RWPE2 (cell line): Measurements from ENCODE around the gene FGB.

Experiments used
- ATAC-seq: fragments of 200-7000 bp; cut with Tn5 transposase; 3 replicates; pipeline ENCODE4 v1.9.1; 2021; ENCODE audit warnings: low read depth
- DNase-seq: peaks from one replicate; pipeline ENCODE4 v3.0.0-alpha.2; 2020; ENCODE audit warnings: low spot score
- H3K27ac ChIP-seq: fragments of 450-650 bp; 2 replicates; pipeline ENCODE4 v1.5.1; 2017; ENCODE audit warnings: mild to moderate bottlenecking; ENCODE audit not compliant: poor library complexity, severe bottlenecking
- H3K27me3 ChIP-seq: fragments of 250-450 bp; sonication (Bioruptor Pico); 2 replicates; pipeline ENCODE4 v1.5.1; 2021; ENCODE audit warnings: mild to moderate bottlenecking, moderate library complexity; ENCODE audit not compliant: insufficient read depth, poor library complexity, severe bottlenecking
- H3K36me3 ChIP-seq: fragments of 250-450 bp; sonication (Bioruptor Pico); 2 replicates; pipeline ENCODE4 v1.5.1; 2020; ENCODE audit warnings: low read depth, mild to moderate bottlenecking, moderate library complexity
- H3K4me1 ChIP-seq: fragments of 250-450 bp; sonication (Bioruptor Pico); 2 replicates; pipeline ENCODE4 v1.5.1; 2021; ENCODE audit warnings: mild to moderate bottlenecking, moderate library complexity; ENCODE audit not compliant: insufficient read depth, poor library complexity, severe bottlenecking
- H3K4me3 ChIP-seq: fragments of 250-450 bp; sonication (Bioruptor Pico); 2 replicates; pipeline ENCODE4 v1.5.1; 2021; ENCODE audit warnings: mild to moderate bottlenecking, moderate library complexity; ENCODE audit not compliant: severe bottlenecking
- H3K9me3 ChIP-seq: fragments of 250-450 bp; sonication (Bioruptor Pico); 2 replicates; pipeline ENCODE4 v1.5.1; 2021; ENCODE audit warnings: mild to moderate bottlenecking, moderate library complexity; ENCODE audit not compliant: severe bottlenecking
- CTCF ChIP-seq: fragments of 450-650 bp; IDR thresholded peaks from one replicate; pipeline ENCODE4 v1.5.1; 2017; ENCODE audit warnings: mild to moderate bottlenecking, moderate library complexity; ENCODE audit not compliant: poor library complexity, severe bottlenecking

FGB gene

GRCh38 chr4:154526151-154526550 is 36.7 kb upstream of the FGB start:
- Histone ChIP-seq H3K27me3 (no peaks in the 10 kb centered on the region), H3K36me3 (no peaks in the 10 kb centered on the region), H3K9me3 (no peaks in the 10 kb centered on the region), H3K4me3 (no peak overlapping the region), H3K27ac (no peak overlapping the region), H3K4me1 (peaks cover 8% of the 10 kb centered on the region)
- no peak for TF ChIP-seq CTCF
- ATAC-seq, result no peak
- no peak for DNase-seq

- H3K9me3 ChIP-seq, result no peaks in the 10 kb centered on the region
- H3K27me3 ChIP-seq, result no peaks in the 10 kb centered on the region
- no peak for ATAC-seq
- DNase-seq, result no peak
- peaks cover 8% of the 10 kb centered on the region for H3K4me1 ChIP-seq
- no peaks in the 10 kb centered on the region for H3K36me3 ChIP-seq
- H3K4me3 ChIP-seq, result no peak overlapping the region
- H3K27ac ChIP-seq, result no peak overlapping the region
- no peak for TF ChIP-seq CTCF
Measured at GRCh38 chr4:154527308-154527707, 35.5 kb upstream of the FGB start.

- H3K4me1 ChIP-seq, result peaks cover 8% of the 10 kb centered on the region
- H3K27ac ChIP-seq, result no peak overlapping the region
- H3K27me3 ChIP-seq, result no peaks in the 10 kb centered on the region
- DNase-seq (no peak), ATAC-seq (no peak)
- no peak for TF ChIP-seq CTCF
- H3K36me3 ChIP-seq, result no peaks in the 10 kb centered on the region
- no peaks in the 10 kb centered on the region for H3K9me3 ChIP-seq
- H3K4me3 ChIP-seq, result no peak overlapping the region
Measured at GRCh38 chr4:154528869-154529268, 33.9 kb upstream of the FGB start.

- ATAC-seq, result peak; percentile 80
- no peak for DNase-seq
- H3K4me1 ChIP-seq, result peaks cover 8% of the 10 kb centered on the region
- H3K9me3 ChIP-seq, result no peaks in the 10 kb centered on the region
- no peak overlapping the region for H3K4me3 ChIP-seq
- no peak overlapping the region for H3K27ac ChIP-seq
- TF ChIP-seq CTCF, result no peak
- H3K36me3 ChIP-seq, result no peaks in the 10 kb centered on the region
- H3K27me3 ChIP-seq, result no peaks in the 10 kb centered on the region
Measured at GRCh38 chr4:154529728-154530519, 32.9 kb upstream of the FGB start.

- DNase-seq, result no peak
- Histone ChIP-seq H3K27me3 (no peaks in the 10 kb centered on the region), H3K4me3 (no peak overlapping the region), H3K9me3 (no peaks in the 10 kb centered on the region), H3K36me3 (peaks cover 26% of the 10 kb centered on the region), H3K4me1 (peaks cover 8% of the 10 kb centered on the region), H3K27ac (no peak overlapping the region)
- TF ChIP-seq CTCF, result no peak
- ATAC-seq, result no peak
Measured at GRCh38 chr4:154534296-154534695, 28.5 kb upstream of the FGB start.
